Lower lobe of right lung (tissue), 2 donors: ENCODE measurements around the gene ABCC5. TPM values are rescaled to one million over a fixed set of nuclear protein-coding genes. Genes with fewer than 3 reads are reported as not detected.

Experiments used
- ATAC-seq, 2 donors: fragments of 200-7000 bp; cut with Tn5 transposase; one replicate each; pipeline ENCODE4 v1.9.1; 2020 to 2022; ENCODE audit warnings: mild to moderate bottlenecking in 2 of 2, moderate library complexity in 2 of 2
- DNase-seq: peaks from one replicate; pipeline ENCODE4 v3.0.0-alpha.2; 2020
- H3K27ac ChIP-seq: fragments of 200-600 bp; one replicate; pipeline ENCODE4 v1.8.0; 2022
- H3K27me3 ChIP-seq: fragments of 200-600 bp; one replicate; pipeline ENCODE4 v1.8.0; 2022; ENCODE audit warnings: low read depth
- H3K36me3 ChIP-seq: fragments of 200-600 bp; one replicate; pipeline ENCODE4 v1.8.0; 2022; ENCODE audit warnings: mild to moderate bottlenecking
- H3K4me1 ChIP-seq: fragments of 200-600 bp; one replicate; pipeline ENCODE4 v1.8.0; 2022
- H3K4me3 ChIP-seq: fragments of 200-600 bp; one replicate; pipeline ENCODE4 v1.8.0; 2022; ENCODE audit warnings: mild to moderate bottlenecking
- H3K9me3 ChIP-seq: fragments of 200-600 bp; one replicate; pipeline ENCODE4 v1.8.0; 2022
- CTCF ChIP-seq: fragments of 200-600 bp; IDR thresholded peaks from one replicate; pipeline ENCODE4 v1.8.0; 2022; ENCODE audit warnings: antibody characterized with exemption, mild to moderate bottlenecking
- intact Hi-C: fragments of 100-400 bp; cut with DNase I; formaldehyde crosslinking; loops from one replicate; pipeline ENCODE4 v1.11.0; 2022
- microRNA-seq: library from miRNA; unstranded; fragments of <30 nt; microRNA quantifications from one replicate; pipeline ENCODE4 v1.2.0, GENCODE V29; 2020; ENCODE audit warnings: borderline number of aligned reads
- total RNA-seq: library from RNA; stranded (reverse); fragmentation: NEBNext Ultra II Directional; extraction: Animal tissue kit (Norgen Biotek cat#: 25700); gene quantifications from one replicate; pipeline ENCODE4 v1.2.1, GENCODE V29; 2021
- donor health status: DM: no; HTN: yes; CAD: no; lungs with severe emphysema.

ABCC5 gene
- total RNA-seq, 1 donor from 2014 or later, result 38.0 TPM

- H3K36me3 ChIP-seq, result peaks cover 23% of the 10 kb centered on the region
- no peaks in the 10 kb centered on the region for H3K4me1 ChIP-seq
- DNase-seq, result no peak
- no peak for TF ChIP-seq CTCF
- H3K9me3 ChIP-seq, result no peaks in the 10 kb centered on the region
- H3K27me3 ChIP-seq, result no peaks in the 10 kb centered on the region
- intact Hi-C loops, result no loop called here
- ATAC-seq, result no peak
- H3K27ac ChIP-seq, result no peak overlapping the region
- no peak overlapping the region for H3K4me3 ChIP-seq
Measured at GRCh38 chr3:183870563-183870962, 147.1 kb downstream of the ABCC5 start.

Small RNA genes lying within 50 kb of the gene (microRNA-seq; reads per million reads assigned to microRNA genes)
- not detected for gene MIR4448

Other genes starting within 250 kb of the ABCC5 start
- gene MAP6D1, start 192.3 kb downstream of the ABCC5 start, total RNA-seq, result 1.9 TPM
- gene PARL, start 133.0 kb downstream of the ABCC5 start, total RNA-seq, result 41.8 TPM
- not detected for gene HTR3D, start 13.9 kb upstream of the ABCC5 start, total RNA-seq
- 0.44 TPM for gene HTR3C, start 35.2 kb upstream of the ABCC5 start, total RNA-seq
- gene HTR3E, start 79.2 kb upstream of the ABCC5 start, total RNA-seq, result not detected
- gene EIF2B5, start 117.5 kb upstream of the ABCC5 start, total RNA-seq, result 41.9 TPM
- gene DVL3, start 137.5 kb upstream of the ABCC5 start, total RNA-seq, result 55.1 TPM
- 241 TPM for gene AP2M1, start 157.0 kb upstream of the ABCC5 start, total RNA-seq
- 60.7 TPM for gene ABCF3, start 168.3 kb upstream of the ABCC5 start, total RNA-seq
- gene VWA5B2, start 211.7 kb upstream of the ABCC5 start, total RNA-seq, result 0.47 TPM
- 30.1 TPM for gene ALG3, start 231.1 kb upstream of the ABCC5 start, total RNA-seq
- gene EEF1AKMT4, start 231.8 kb upstream of the ABCC5 start, total RNA-seq, result 2.6 TPM
- gene CAMK2N2, start 243.7 kb upstream of the ABCC5 start, total RNA-seq, result not detected